GM23338 (cell line): ENCODE data around the gene RPL29.

Experiments used
- CTCF ChIP-seq, 2 experiments: fragments of 200-600 bp in 1 of 2; sonication (generic) in 1 of 2; conservative IDR thresholded peaks; 2 replicates each; pipeline versions ENCODE4 v1.5.1 to v1.6.1; 2016 to 2017; ENCODE audit warnings: antibody characterized with exemption in 2 of 2, low read depth in 2 of 2, mild to moderate bottlenecking in 2 of 2, moderate library complexity in 1 of 2
- ETS1 ChIP-seq: IDR thresholded peaks from 2 replicates; pipeline ENCODE4 v1.6.1; 2016; ENCODE audit warnings: antibody characterized with exemption
- EZH2phosphoT487 ChIP-seq: fragments of 200-600 bp; sonication (generic); IDR thresholded peaks from one replicate; pipeline ENCODE4 v1.8.1; 2018; ENCODE audit warnings: antibody characterized with exemption; ENCODE audit not compliant: unreplicated experiment
- JUNB ChIP-seq: IDR thresholded peaks from one replicate; pipeline ENCODE4 v1.6.1; 2016; ENCODE audit warnings: antibody characterized with exemption; ENCODE audit not compliant: unreplicated experiment
- POLR2AphosphoS5 ChIP-seq: IDR thresholded peaks from 2 replicates; pipeline ENCODE4 v1.6.1; 2016; ENCODE audit warnings: antibody characterized with exemption, low read depth

GRCh38 chr3:52024765-52025452 lies 29.2 kb upstream of the RPL29 start:
- TF ChIP-seq CTCF (conservative IDR thresholded peaks at IDR 0.05; ENCODE audit: low read depth in 2 of 2), result no peak
- no peak for TF ChIP-seq POLR2AphosphoS5
- no peak for TF ChIP-seq EZH2phosphoT487
- no peak for TF ChIP-seq ETS1
- TF ChIP-seq JUNB, result no peak
